GM19467 (cell line): ENCODE results near the gene CA10.

ENCODE experiments used
- ATAC-seq: cut with Tn5 transposase; IDR thresholded peaks from one replicate; pipeline ENCODE4 v1.9.1; 2021; ENCODE audit warnings: mild to moderate bottlenecking, moderate library complexity; ENCODE audit not compliant: unreplicated experiment

Gene CA10

DNA sequence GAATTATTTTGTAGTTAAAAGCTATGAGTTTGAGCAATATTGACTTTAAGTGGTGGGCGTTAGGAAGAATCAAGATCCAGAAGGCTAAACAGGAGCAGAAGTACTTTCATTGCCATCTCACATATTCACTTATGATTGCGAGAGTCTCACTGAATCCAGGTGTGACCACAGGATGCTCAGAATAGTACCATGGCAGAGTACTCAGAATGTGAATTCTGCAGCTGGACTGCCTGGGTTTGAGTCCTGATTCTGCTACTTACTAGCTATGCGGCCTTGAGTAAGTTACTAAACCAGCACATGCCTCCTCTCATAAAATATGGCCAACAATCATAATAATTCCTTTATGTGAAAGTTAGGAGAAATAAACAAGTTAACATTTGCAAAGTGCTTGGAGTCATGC, 109.5 kb downstream of the CA10 start:
- no peak for ATAC-seq

GRCh38 chr17:52048137-52048898, 110.2 kb downstream of the CA10 start:
- ATAC-seq = no peak

DNA sequence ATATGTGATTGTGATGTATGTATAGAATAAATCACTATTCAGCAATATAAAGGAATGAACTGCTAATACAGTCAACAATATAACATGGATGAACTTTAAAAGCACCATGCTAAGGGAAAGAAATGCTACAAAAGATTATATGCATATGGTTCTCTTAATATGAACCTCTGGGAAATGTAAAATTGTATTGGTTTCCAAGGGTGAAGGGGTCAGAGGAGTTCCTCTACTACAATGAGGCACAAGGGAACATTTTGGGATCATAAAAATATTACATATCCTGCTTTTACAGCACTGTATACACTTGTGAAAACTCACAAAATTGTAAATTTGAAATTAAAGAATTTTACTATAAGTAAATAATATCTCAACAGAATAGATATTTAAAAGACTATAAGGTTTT, 111.4 kb downstream of the CA10 start:
- ATAC-seq = no peak

- ATAC-seq = no peak
These were observed 117.3 kb downstream of the CA10 start for GRCh38 chr17:52041123-52041617.

GRCh38 chr17:52036416-52036815, 122.1 kb downstream of the CA10 start:
- ATAC-seq = no peak

GRCh38 chr17:52035336-52035915, 123.1 kb downstream of the CA10 start:
- ATAC-seq = no peak

- no peak for ATAC-seq
These were observed 126.1 kb downstream of the CA10 start for GRCh38 chr17:52032454-52032853.

DNA sequence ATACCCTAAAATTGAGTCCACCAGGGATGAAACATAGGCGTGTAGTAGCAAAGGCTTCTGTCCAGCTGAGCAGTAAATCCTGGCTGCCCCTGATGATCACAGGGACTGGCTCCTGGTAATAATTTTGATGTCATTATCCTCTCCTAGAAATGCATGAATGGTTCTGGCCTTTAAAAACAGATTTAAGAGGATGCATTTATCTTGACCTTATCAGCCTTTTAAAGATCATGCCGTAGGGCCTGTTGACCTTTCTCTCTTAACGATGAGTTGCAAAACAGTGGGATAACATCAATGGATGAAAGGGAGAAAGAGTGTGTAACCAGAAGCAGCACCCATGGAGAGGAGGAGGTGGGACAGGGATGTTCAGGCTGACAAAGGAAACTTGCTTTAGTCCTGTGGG, 128.5 kb downstream of the CA10 start:
- ATAC-seq = no peak

DNA sequence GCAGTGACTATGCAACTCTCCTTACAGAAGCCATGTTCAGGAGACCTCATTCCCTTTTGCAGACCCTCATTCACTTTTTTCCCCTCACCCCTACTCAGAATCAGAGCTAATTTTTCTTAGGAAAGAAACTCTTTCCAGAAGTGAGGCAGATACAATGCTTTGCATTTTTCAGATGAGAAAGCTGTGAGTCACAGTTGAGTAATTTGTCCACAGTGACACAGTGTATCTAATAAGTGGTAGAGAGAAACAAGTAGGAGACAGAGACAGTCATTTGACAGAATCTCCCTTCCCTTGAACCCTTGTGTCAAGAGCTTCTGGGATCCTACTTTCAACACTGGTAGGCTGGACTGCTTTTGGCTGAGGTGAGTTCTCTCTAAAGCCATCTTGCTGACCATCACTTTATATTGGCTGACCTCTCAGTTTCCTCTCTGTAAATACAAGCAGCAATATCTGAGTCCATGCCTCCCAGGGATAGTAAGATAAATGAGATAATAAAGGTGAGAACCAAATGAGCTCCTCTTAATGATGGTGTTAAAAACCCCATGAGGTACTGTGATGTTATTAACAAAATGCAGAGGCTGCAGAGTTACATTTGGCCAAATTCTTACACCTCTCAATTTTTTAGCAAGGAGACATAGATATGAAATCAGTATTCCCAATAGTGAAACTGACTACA, 130.8 kb downstream of the CA10 start:
- ATAC-seq = no peak

DNA sequence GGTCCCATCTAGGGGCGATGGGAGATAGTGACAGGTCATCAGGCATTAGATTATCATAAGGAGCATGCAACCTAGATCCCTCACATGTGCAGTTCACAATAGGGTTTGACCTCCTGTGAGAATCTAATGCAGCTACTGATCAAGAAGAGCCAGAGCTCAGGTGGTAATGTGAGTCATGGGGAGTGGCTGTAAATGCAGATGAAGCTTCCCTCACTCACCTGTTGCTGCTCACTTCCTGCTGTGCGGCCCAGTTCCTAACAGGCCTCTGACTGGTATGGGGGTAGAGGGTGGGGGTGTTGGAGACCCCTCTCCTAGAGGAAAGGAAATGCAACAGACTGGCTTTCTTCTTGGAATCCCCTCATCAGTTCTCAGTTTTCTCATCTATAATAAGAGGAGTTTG, 131.4 kb downstream of the CA10 start:
- no peak for ATAC-seq

GRCh38 chr17:52026075-52026474, 132.4 kb downstream of the CA10 start:
- ATAC-seq = no peak

DNA sequence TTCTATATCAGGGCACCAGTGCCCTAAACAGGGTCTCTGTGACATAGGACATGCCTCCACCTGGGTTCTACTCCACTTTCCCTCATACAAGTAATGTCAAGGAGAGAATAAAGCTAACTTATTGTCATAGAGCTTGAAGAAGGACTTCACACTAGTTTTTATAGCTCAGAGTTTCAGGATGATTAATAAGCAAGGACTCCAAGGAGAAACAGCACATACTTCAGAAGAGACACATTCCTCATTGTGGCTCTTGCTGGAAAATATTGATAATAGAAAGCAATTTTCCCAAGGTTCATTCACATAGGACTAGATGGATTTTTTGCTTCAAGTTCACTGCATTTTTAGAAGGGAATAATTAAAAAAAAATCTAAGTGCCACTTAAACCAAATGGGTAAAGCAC, 133.3 kb downstream of the CA10 start:
- ATAC-seq = no peak

- no peak for ATAC-seq
These were observed 134.1 kb downstream of the CA10 start for GRCh38 chr17:52024300-52024870.

DNA sequence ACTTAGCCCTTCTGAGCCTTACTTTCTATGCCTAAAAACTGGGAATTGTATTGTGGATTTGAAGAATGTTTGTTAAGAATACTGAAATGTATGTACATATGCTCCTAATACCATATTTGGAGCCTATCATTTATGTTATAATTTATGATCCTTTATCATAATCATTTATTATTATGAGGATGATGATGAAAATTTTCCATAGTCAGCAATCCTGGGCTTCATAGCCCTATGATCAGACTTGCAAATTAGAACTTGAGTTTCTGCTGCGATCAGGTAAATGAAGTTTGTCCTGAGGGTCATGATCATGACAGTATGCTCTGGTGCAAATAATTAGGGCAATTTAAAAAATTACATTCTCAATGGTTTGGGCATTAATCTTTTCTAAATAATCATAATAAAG, 147.4 kb downstream of the CA10 start:
- no peak for ATAC-seq

GRCh38 chr17:51999654-52000053, 158.9 kb downstream of the CA10 start:
- ATAC-seq = no peak

GRCh38 chr17:51997723-51998122, 160.8 kb downstream of the CA10 start:
- no peak for ATAC-seq

GRCh38 chr17:51995797-51996403, 162.6 kb downstream of the CA10 start:
- no peak for ATAC-seq

DNA sequence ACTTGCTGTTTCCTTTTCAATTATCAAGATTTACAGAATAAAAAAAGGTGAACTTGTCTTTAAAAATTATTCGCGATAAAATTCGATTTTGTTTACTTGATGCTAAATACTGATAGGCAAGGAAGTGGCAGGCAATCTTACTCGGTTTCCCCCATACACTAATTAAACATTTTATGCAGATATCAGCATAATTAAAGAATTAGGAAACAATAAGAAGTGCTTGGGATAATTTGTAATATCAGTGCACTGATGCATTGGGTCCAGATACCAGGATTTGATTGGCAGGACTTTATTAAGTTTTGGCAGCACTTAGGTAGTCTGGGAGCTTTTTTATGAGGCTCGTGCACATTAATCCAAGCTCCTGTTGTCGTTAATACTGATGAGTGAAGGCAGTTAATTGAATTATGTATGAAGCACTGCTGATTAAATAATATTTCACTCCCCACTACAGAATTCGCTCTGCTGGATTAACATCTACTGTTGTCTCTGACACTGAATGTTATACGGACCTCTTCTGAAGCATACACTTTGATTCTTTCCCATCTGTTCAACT, 165.6 kb downstream of the CA10 start:
- no peak for ATAC-seq

GRCh38 chr17:51971121-51971520, 187.4 kb downstream of the CA10 start:
- ATAC-seq = no peak

DNA sequence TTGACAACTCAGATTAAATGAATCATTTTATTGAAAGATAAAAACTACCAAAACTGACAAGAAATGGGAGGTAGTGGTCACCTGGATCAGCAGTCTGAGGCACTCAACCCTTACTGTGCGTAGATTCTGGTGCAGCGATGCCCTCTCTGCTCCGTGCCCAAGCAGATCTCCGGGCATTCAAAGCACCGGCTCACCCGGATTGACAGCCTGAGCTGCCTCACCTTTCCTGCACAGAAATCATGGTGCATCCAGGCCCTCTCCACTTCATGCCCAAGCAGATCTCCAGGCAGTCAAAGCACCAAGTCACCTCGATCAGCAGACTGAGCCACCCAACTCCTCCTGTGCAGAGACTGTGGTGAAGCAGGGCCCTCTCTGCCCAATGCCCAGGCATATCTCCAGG, 196.8 kb downstream of the CA10 start:
- no peak for ATAC-seq

GRCh38 chr17:51957786-51958185, 200.7 kb downstream of the CA10 start:
- ATAC-seq = no peak
